Measurements from ENCODE around the gene LHPP. TPM values are rescaled to one million over a fixed set of nuclear protein-coding genes. Genes with fewer than 3 reads are reported as not detected.

LHPP gene
- total and polyA plus RNA-seq, 10 donors: 16.8 to 36.8 (median 23.5) TPM

GRCh38 chr10:124470544-124471434, 9.2 kb downstream of the LHPP start:
- Histone ChIP-seq H3K4me1 (peaks cover 0 to 8% (median 4%) of the 10 kb centered on the region in 6 donors), H3K27me3 (replicated peaks in 1 of 7) (no peaks in the 10 kb centered on the region), H3K9me3 (no peaks in the 10 kb centered on the region), H3K36me3 (peaks cover 0 to 8% (median 0%) of the 10 kb centered on the region in 6 donors), H3K27ac (no peak overlapping the region), H3K4me3 (no peak overlapping the region)
- WGBS, 5 donors: 87 to 95% (median 91%) methylated on average over 13 of the region's 13 CpGs
- intact Hi-C loops (cut with DNase I; ENCODE audit: low total_unique reads): no loop called here
- no peak for DNase-seq
- TF ChIP-seq, protein P1, sequence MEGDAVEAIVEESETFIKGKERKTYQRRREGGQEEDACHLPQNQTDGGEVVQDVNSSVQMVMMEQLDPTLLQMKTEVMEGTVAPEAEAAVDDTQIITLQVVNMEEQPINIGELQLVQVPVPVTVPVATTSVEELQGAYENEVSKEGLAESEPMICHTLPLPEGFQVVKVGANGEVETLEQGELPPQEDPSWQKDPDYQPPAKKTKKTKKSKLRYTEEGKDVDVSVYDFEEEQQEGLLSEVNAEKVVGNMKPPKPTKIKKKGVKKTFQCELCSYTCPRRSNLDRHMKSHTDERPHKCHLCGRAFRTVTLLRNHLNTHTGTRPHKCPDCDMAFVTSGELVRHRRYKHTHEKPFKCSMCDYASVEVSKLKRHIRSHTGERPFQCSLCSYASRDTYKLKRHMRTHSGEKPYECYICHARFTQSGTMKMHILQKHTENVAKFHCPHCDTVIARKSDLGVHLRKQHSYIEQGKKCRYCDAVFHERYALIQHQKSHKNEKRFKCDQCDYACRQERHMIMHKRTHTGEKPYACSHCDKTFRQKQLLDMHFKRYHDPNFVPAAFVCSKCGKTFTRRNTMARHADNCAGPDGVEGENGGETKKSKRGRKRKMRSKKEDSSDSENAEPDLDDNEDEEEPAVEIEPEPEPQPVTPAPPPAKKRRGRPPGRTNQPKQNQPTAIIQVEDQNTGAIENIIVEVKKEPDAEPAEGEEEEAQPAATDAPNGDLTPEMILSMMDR (IDR thresholded peaks at IDR 0.05 in 8 of 11, conservative IDR thresholded peaks at IDR 0.05 in 3 of 11): no peak
- no peak for TF ChIP-seq POLR2AphosphoS5 (IDR thresholded peaks at IDR 0.05)
- no peak for TF ChIP-seq POLR2A (IDR thresholded peaks at IDR 0.05)

- Histone ChIP-seq H3K9me3 (no peaks in the 10 kb centered on the region), H3K27ac (no peak overlapping the region), H3K36me3 (peaks cover 0 to 12% (median 0%) of the 10 kb centered on the region in 6 donors), H3K27me3 (replicated peaks in 1 of 7) (no peaks in the 10 kb centered on the region), H3K4me3 (no peak overlapping the region), H3K4me1 (no peaks in the 10 kb centered on the region)
- intact Hi-C loops (cut with DNase I; ENCODE audit: low total_unique reads): no loop called here
- TF ChIP-seq, protein P1 (IDR thresholded peaks at IDR 0.05 in 8 of 11, conservative IDR thresholded peaks at IDR 0.05 in 3 of 11): no peak
- no peak for TF ChIP-seq POLR2A (IDR thresholded peaks at IDR 0.05)
- no peak for TF ChIP-seq POLR2AphosphoS5 (IDR thresholded peaks at IDR 0.05)
- DNase-seq: no peak
- 92 to 94% (median 94%) methylated on average over 6 of the region's 6 CpGs for WGBS, 5 donors
These were observed 10.4 kb downstream of the LHPP start for GRCh38 chr10:124472071-124472470.

DNA sequence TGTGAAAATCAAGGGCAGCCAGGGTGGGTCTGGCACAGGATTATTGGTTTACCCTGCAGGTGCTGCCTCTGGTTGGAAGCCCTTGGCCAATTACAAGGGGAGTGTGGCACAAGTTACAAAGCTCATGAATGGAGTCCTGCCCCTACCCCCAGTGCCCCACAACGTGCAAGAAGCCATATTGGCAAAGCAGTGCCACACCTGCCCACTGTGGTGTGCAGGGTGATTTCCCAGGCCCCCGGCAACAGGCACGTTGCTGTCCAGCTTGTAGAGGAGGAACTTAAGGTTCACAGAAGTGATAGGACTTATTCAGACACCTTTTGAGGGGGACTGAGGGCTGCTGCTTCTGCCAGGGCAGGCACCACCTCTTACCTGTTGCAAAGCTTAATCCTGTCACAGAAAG, 11.4 kb downstream of the LHPP start:
- Histone ChIP-seq H3K27ac (no peak overlapping the region), H3K4me1 (no peaks in the 10 kb centered on the region), H3K27me3 (replicated peaks in 1 of 7) (no peaks in the 10 kb centered on the region), H3K4me3 (no peak overlapping the region), H3K9me3 (no peaks in the 10 kb centered on the region), H3K36me3 (peaks cover 0 to 12% (median 0%) of the 10 kb centered on the region in 6 donors)
- intact Hi-C loops (cut with DNase I; ENCODE audit: low total_unique reads): no loop called here
- WGBS, 5 donors: 51 to 81% (median 71%) methylated on average over 3 of the region's 3 CpGs; no CpG with 5 or more reads in 1 of the 5 donors
- TF ChIP-seq, protein P1 (IDR thresholded peaks at IDR 0.05 in 8 of 11, conservative IDR thresholded peaks at IDR 0.05 in 3 of 11): no peak
- TF ChIP-seq POLR2A (IDR thresholded peaks at IDR 0.05) (no peak), POLR2AphosphoS5 (IDR thresholded peaks at IDR 0.05) (no peak)
- no peak for DNase-seq

- DNase-seq: no peak
These were observed 13.0 kb downstream of the LHPP start for GRCh38 chr10:124474514-124475070.

More at GRCh38 chr10:124474514-124475070, 13.0 kb downstream of the LHPP start:
- no peak overlapping the region for H3K4me3 ChIP-seq
- TF ChIP-seq, protein P1 (IDR thresholded peaks at IDR 0.05 in 8 of 11, conservative IDR thresholded peaks at IDR 0.05 in 3 of 11): no peak
- TF ChIP-seq POLR2A (IDR thresholded peaks at IDR 0.05) (no peak), POLR2AphosphoS5 (IDR thresholded peaks at IDR 0.05) (no peak)
- 75 to 86% (median 83%) methylated on average over 9 of the region's 9 CpGs for WGBS, 5 donors
- peaks cover 0 to 12% (median 0%) of the 10 kb centered on the region in 6 donors for H3K36me3 ChIP-seq
- no peak overlapping the region for H3K27ac ChIP-seq
- H3K4me1 ChIP-seq: no peaks in the 10 kb centered on the region
- intact Hi-C loops (cut with DNase I; ENCODE audit: low total_unique reads): no loop called here
- H3K9me3 ChIP-seq: no peaks in the 10 kb centered on the region
- no peaks in the 10 kb centered on the region for H3K27me3 ChIP-seq (replicated peaks in 1 of 7)

Measured in spleen (tissue), 11 donors.